Kidney (tissue), 14 donors: Measurements from ENCODE around the gene RNF123. TPM values are rescaled to one million over a fixed set of nuclear protein-coding genes. Genes with fewer than 3 reads are reported as not detected.

Experiments used
- DNase-seq, 5 donors: peaks; one replicate each; pipeline ENCODE4 v3.0.0-alpha.2; 2013 to 2020
- FAIRE-seq: peaks from 2 replicates; lab custom pipeline; 2012; peaks lifted over from hg19 to GRCh38; lab: Jason Lieb, UNC
- H3K27ac ChIP-seq, 2 donors: one replicate each; pipeline ENCODE4 v1.7.0; 2013; ENCODE audit warnings: low read depth in 2 of 2, low read length in 2 of 2, inconsistent platforms in 1 of 2
- H3K27me3 ChIP-seq: one replicate; pipeline ENCODE4 v1.7.1; 2013; ENCODE audit warnings: low read length, inconsistent platforms; ENCODE audit not compliant: control insufficient read depth, insufficient read depth
- H3K36me3 ChIP-seq, 3 donors: one replicate each; pipeline versions ENCODE4 v1.7.0 to v1.7.1; 2013; ENCODE audit warnings: low read length in 3 of 3, control low read depth in 1 of 3, inconsistent platforms in 1 of 3; ENCODE audit not compliant: insufficient read depth in 3 of 3, control insufficient read depth in 2 of 3
- H3K4me1 ChIP-seq, 3 donors: one replicate each; pipeline versions ENCODE4 v1.7.0 to v1.7.1; 2013; ENCODE audit warnings: low read length in 3 of 3, inconsistent platforms in 1 of 3, low read depth in 1 of 3; ENCODE audit not compliant: control insufficient read depth in 2 of 3, insufficient read depth in 2 of 3
- H3K4me3 ChIP-seq, 3 donors: one replicate each; pipeline versions ENCODE4 v1.7.0 to v1.8.1; 2013; ENCODE audit warnings: low read length in 3 of 3, control low read depth in 1 of 3, inconsistent platforms in 1 of 3
- H3K9ac ChIP-seq, 3 donors: one replicate each; pipeline versions ENCODE4 v1.7.0 to v1.7.1; 2013; ENCODE audit warnings: low read length in 3 of 3, control low read depth in 1 of 3, inconsistent platforms in 1 of 3
- H3K9me3 ChIP-seq, 3 donors: one replicate each; pipeline versions ENCODE4 v1.7.0 to v1.7.1; 2013; ENCODE audit warnings: low read length in 3 of 3, control low read depth in 1 of 3, inconsistent platforms in 1 of 3; ENCODE audit not compliant: control insufficient read depth in 2 of 3, insufficient read depth in 1 of 3
- intact Hi-C: fragments of 100-400 bp; cut with DNase I; formaldehyde crosslinking; loops from one replicate; pipeline ENCODE4 v1.11.1; 2022
- polyA plus RNA-seq: library from polyadenylated mRNA; stranded (reverse); fragments of 350-450 nt; fragmentation: Illumina TruSeq; extraction: RNeasy Lipid Tissue Mini Kit (QIAGEN cat#74804); gene quantifications from one replicate; pipeline ENCODE4 v1.2.3, GENCODE V29; 2014; ENCODE audit warnings: low read depth, low replicate concordance; ENCODE audit not compliant: insufficient read depth
- total RNA-seq: library from RNA; stranded (reverse); fragmentation: NEBNext Ultra II Directional; extraction: Animal tissue kit (Norgen Biotek cat#: 25700); gene quantifications from one replicate; pipeline ENCODE4 v1.2.1, GENCODE V29; 2021
- TF ChIP-seq, protein P1 (sequence below): IDR thresholded peaks from 3 replicates; pipeline ENCODE4 v1.5.1; 2012; ENCODE audit warnings: mild to moderate bottlenecking, moderate library complexity, borderline replicate concordance; ENCODE audit not compliant: insufficient read depth; ENCODE audit errors: extremely low read depth
- donor health status: control.
- donor health status: control.
- donor health status: control.
- donor health status: control.
- donor health status: control.
- donor health status: DM: yes; HTN: yes; CAD: no.
- donor health status: Normal renal cell carcinoma (clear cell type).

Gene RNF123
- total and polyA plus RNA-seq, 2 donors from 2014 or later, result 41.7 to 43.7 TPM

DNA sequence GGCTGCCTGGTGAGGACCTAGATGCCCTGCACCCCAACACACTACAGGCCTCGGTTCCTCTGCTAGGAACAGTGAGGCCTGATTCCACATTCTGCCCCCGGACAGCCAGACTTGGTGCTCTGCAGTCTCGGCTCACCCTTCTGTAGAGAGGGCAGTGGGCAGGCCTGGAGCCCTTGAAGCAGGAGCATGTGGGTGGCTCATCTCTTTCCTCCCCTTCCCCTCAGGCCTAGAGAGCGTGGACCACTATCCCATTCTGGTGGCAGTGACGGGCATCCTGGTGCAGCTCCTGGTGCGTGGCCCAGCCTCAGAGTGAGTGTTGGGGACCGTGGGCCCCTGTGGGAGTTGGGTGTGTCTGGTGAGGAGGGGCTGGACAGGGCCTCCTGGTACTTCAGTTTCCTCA, 26.8 kb downstream of the RNF123 start:
- no peak overlapping the region for H3K27ac ChIP-seq

DNA sequence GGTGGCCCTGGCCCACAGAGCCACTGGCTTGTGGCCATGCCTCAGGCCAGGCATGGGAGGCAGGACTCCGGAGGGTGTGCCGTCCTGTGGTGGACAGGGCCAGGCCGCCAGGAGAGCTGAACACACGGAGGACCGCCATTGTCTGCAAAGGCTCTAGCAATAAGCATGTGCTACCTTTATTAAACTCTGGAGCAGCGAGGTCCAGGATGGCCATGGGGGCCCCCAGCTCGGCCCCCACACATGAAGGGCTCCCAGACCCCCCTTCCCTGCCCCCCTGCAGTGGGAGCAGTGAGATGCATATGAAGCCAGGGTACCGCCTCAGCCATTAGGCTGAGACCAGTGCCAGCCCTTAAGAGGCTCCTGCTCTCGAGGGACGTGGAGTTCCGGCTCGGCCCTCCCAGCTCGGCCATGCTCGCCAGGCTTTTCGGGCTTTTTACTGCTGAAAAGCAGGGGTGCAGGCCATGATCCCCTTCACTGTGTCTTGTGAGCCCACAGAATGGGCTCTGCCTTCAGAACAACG, 27.4 kb downstream of the RNF123 start:
- Histone ChIP-seq H3K36me3 (peaks cover 0 to 23% (median 4%) of the 10 kb centered on the region in 3 donors), H3K9me3 (no peaks in the 10 kb centered on the region), H3K4me1 (peaks cover 0 to 9% (median 0%) of the 10 kb centered on the region in 3 donors), H3K27me3 (no peaks in the 10 kb centered on the region), H3K4me3 (no peak overlapping the region), H3K9ac (no peak overlapping the region), H3K27ac (no peak overlapping the region)
- DNase-seq (peak in 2 of 5 donors; percentile 36 to 66), FAIRE-seq (no peak)
- TF ChIP-seq, protein P1, sequence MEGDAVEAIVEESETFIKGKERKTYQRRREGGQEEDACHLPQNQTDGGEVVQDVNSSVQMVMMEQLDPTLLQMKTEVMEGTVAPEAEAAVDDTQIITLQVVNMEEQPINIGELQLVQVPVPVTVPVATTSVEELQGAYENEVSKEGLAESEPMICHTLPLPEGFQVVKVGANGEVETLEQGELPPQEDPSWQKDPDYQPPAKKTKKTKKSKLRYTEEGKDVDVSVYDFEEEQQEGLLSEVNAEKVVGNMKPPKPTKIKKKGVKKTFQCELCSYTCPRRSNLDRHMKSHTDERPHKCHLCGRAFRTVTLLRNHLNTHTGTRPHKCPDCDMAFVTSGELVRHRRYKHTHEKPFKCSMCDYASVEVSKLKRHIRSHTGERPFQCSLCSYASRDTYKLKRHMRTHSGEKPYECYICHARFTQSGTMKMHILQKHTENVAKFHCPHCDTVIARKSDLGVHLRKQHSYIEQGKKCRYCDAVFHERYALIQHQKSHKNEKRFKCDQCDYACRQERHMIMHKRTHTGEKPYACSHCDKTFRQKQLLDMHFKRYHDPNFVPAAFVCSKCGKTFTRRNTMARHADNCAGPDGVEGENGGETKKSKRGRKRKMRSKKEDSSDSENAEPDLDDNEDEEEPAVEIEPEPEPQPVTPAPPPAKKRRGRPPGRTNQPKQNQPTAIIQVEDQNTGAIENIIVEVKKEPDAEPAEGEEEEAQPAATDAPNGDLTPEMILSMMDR, result no peak
- intact Hi-C loops, result no loop called here

More for the DNA sequence above, 26.8 kb downstream of the RNF123 start:
- Histone ChIP-seq H3K9me3 (no peaks in the 10 kb centered on the region), H3K9ac (no peak overlapping the region), H3K27me3 (no peaks in the 10 kb centered on the region), H3K36me3 (peaks cover 0 to 18% (median 4%) of the 10 kb centered on the region in 3 donors), H3K4me3 (no peak overlapping the region), H3K4me1 (peaks cover 0 to 9% (median 0%) of the 10 kb centered on the region in 3 donors)
- DNase-seq (peak in 2 of 5 donors; percentile 35 to 52), FAIRE-seq (no peak)
- TF ChIP-seq, protein P1, result no peak
- intact Hi-C loops, result no loop called here

DNA sequence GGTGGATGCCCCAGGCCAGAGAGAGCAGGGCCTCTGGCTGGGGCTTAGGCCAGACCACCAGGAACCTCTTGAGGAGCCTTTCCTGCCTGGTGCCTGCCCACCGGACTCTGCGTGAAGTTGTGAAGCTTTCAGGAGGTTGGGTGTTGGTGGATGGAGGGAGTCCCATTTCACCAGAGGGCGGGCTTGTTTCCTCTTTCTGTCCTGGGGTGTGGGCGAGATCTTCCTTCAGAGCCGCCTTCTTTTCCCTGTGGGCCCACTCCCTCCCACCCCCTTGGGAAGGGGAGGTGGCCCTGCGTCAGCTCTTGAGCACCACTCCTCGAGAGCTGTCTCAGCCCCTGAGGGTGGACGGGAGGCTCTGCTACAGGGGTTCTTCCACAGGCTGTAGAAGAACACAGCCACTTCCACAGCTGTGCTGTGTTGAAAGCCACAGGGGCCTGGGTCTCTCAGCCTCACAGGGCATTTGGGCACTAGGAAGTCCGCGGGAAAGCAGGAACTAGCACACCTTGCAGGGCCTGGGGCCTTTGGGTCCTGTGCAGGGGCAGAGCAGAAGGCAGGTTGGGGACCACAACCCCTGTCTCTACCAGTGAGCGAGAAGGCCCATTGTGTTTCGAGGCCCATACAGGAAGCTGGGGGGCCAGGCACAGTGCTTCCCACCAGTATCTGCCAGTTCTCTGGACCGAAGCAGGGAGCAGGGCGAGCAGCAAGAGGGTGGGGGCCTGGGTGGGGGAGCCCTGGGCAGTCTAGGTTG, 28.0 kb downstream of the RNF123 start:
- DNase-seq, result peak in 2 of 5 donors; percentile 56 to 58
- no peak for FAIRE-seq
- intact Hi-C loops, result no loop called here
- no peak overlapping the region for H3K9ac ChIP-seq
- peaks cover 0 to 20% (median 4%) of the 10 kb centered on the region in 3 donors for H3K36me3 ChIP-seq
- H3K9me3 ChIP-seq, result no peaks in the 10 kb centered on the region
- H3K4me3 ChIP-seq, result no peak overlapping the region
- no peaks in the 10 kb centered on the region for H3K27me3 ChIP-seq
- peaks cover 0 to 12% (median under 1%) of the 10 kb centered on the region in 3 donors for H3K4me1 ChIP-seq
- TF ChIP-seq, protein P1, result no peak
- H3K27ac ChIP-seq, result no peak overlapping the region
